T-cell (primary cell): Measurements from ENCODE around the gene EIF4E3. TPM values are rescaled to one million over a fixed set of nuclear protein-coding genes. Genes with fewer than 3 reads are reported as not detected.
A peak's percentile ranks its signal among the peaks of the same experiment; 100 is the strongest.

Source experiments
- ATAC-seq, 4 experiments: fragments of 200-7000 bp in 3 of 4; fragments of 150-1000 bp in 1 of 4; cut with Tn5 transposase; replicated peaks in 1 of 4; 1 replicate in 3 of 4; 2 replicates in 1 of 4; pipeline ENCODE4 v1.10.0; 2021; ENCODE audit warnings: moderate library complexity in 3 of 4, mild to moderate bottlenecking in 2 of 4, moderate number of reproducible peaks in 1 of 4
- CTCF ChIA-PET, 2 donors: fragments of 300-600 bp; sonication (Branson Sonifier 250); formaldehyde crosslinking; loops; one replicate each; lab custom pipeline; 2022; ENCODE audit warnings: antibody characterized with exemption in 2 of 2; lab: Charles Lee
- POLR2A ChIA-PET, 2 donors: fragments of 300-600 bp; sonication (Branson Sonifier 250); formaldehyde crosslinking; loops; one replicate each; lab custom pipeline; 2022; ENCODE audit warnings: antibody characterized with exemption in 2 of 2; lab: Charles Lee
- DNase-seq, 35 experiments: peaks; one replicate each; pipeline versions ENCODE4 v3.0.0 to v3.0.0-alpha.2; 2013 to 2023
- H3K27ac ChIP-seq: one replicate; pipeline ENCODE4 v1.5.1; 2013; ENCODE audit warnings: low read length
- H3K27me3 ChIP-seq, 2 experiments: replicated peaks in 1 of 2; 1 replicate in 1 of 2; 2 replicates in 1 of 2; pipeline versions ENCODE4 v1.6.1 to v1.7.0; 2013; ENCODE audit warnings: low read length in 1 of 2, mixed read lengths in 1 of 2; ENCODE audit not compliant: control insufficient read depth in 2 of 2, insufficient read depth in 2 of 2; ENCODE audit errors: extremely low read depth in 1 of 2
- H3K36me3 ChIP-seq, 2 donors: 1 replicate in 1 of 2; 2 replicates in 1 of 2; pipeline versions ENCODE4 v1.6.1 to v1.7.0; 2013; ENCODE audit warnings: low read length in 1 of 2; ENCODE audit not compliant: control insufficient read depth in 2 of 2, insufficient read depth in 1 of 2; ENCODE audit errors: extremely low read depth in 1 of 2
- H3K4me1 ChIP-seq, 2 experiments: 1 replicate in 1 of 2; 2 replicates in 1 of 2; pipeline versions ENCODE4 v1.6.1 to v1.7.0; 2013; ENCODE audit warnings: low read length in 2 of 2, mixed read lengths in 1 of 2; ENCODE audit not compliant: insufficient read depth in 2 of 2, control insufficient read depth in 1 of 2; ENCODE audit errors: extremely low read depth in 1 of 2
- H3K4me3 ChIP-seq, 2 donors: 1 replicate in 1 of 2; 2 replicates in 1 of 2; pipeline versions ENCODE4 v1.5.1 to v1.7.0; 2013; ENCODE audit warnings: mild to moderate bottlenecking in 2 of 2, low read length in 1 of 2, moderate library complexity in 1 of 2; ENCODE audit not compliant: control insufficient read depth in 1 of 2; ENCODE audit errors: extremely low read depth in 1 of 2
- H3K9me3 ChIP-seq: 2 replicates; pipeline ENCODE4 v1.7.0; 2013
- H3K27ac Mint-ChIP-seq, 2 donors: one replicate each; pipeline ENCODE4 v1.8.0; 2020 to 2021; ENCODE audit warnings: mild to moderate bottlenecking in 2 of 2, mixed read lengths in 2 of 2
- H3K27me3 Mint-ChIP-seq, 2 donors: one replicate each; pipeline ENCODE4 v1.8.0; 2021 to 2022; ENCODE audit warnings: mixed read lengths in 2 of 2
- H3K36me3 Mint-ChIP-seq: one replicate; pipeline ENCODE4 v1.8.0; 2021; ENCODE audit warnings: mixed read lengths
- H3K4me1 Mint-ChIP-seq, 3 donors: one replicate each; pipeline ENCODE4 v1.8.0; 2020 to 2022; ENCODE audit warnings: mixed read lengths in 3 of 3, mild to moderate bottlenecking in 1 of 3
- H3K4me3 Mint-ChIP-seq, 3 donors: one replicate each; pipeline ENCODE4 v1.8.0; 2020 to 2022; ENCODE audit warnings: mild to moderate bottlenecking in 3 of 3, mixed read lengths in 3 of 3, moderate library complexity in 3 of 3
- H3K9me3 Mint-ChIP-seq, 3 donors: one replicate each; pipeline ENCODE4 v1.8.0; 2020 to 2022; ENCODE audit warnings: mixed read lengths in 3 of 3
- WGBS: methylation state at CpG from one replicate; pipeline ENCODE4 v1.1.5; 2013; ENCODE audit warnings: missing lambda C conversion rate; ENCODE audit not compliant: insufficient coverage; 5-methylcytosine and 5-hydroxymethylcytosine counted together
- total RNA-seq, 35 experiments: library from RNA in 6 of 35; stranded (reverse) in 6 of 35; fragments of 120-200 nt in 1 of 35; gene quantifications; one replicate each; pipeline versions ENCODE4 v1.2.1 to v1.2.4 and lab custom pipeline; 2013 to 2026

EIF4E3 gene
- total RNA-seq, 5 donors from 2014 or later (not counting 1 experiment from before 2014, with no cell fraction given) = 32.3 to 62.5 (median 58.6) TPM

DNA sequence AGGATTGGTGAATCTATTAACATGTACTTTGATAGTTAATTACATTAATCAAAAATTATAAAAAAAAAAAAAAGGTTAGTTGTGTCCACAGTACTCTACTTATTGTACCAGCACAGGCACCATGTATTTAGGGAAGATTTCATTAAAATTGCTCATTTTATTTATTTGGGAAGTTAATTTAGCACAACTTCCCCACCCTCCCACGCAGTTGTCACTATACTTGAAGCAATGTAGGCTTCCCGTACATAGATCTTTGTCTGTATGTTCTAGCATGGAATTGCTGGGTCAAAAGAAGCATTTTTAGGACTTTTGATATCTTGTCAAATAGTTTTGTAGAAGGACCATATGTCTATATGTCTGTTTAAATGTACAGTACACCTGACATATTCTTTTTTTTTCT, 32.9 kb upstream of the EIF4E3 start:
- peaks cover 30 to 32% of the 10 kb centered on the region in 2 donors for H3K27me3 Mint-ChIP-seq
- CTCF ChIA-PET = interaction anchor here in 1 of 2 donors (0.6 kb wide), 1 partner anchor 315 kb away, joined by 3 read pairs; no protein-coding TSS in a partner anchor

DNA sequence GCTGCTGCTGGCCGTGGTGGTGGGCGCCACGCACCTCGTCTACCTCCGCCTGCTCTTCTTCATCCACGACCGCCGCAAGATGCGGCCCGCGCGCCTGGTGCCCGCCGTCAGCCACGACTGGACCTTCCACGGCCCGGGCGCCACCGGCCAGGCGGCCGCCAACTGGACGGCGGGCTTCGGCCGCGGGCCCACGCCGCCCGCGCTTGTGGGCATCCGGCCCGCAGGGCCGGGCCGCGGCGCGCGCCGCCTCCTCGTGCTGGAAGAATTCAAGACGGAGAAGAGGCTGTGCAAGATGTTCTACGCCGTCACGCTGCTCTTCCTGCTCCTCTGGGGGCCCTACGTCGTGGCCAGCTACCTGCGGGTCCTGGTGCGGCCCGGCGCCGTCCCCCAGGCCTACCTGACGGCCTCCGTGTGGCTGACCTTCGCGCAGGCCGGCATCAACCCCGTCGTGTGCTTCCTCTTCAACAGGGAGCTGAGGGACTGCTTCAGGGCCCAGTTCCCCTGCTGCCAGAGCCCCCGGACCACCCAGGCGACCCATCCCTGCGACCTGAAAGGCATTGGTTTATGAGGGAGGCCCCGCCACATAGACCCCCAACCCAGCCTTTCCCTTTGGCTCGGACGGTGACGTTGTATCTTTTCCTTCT, 29.5 kb upstream of the EIF4E3 start:
- H3K27ac Mint-ChIP-seq = no peak overlapping the region
- ChIA-PET CTCF (interaction anchor here (0.6 to 0.7 kb wide), 2 partner anchors 9 to 16 kb away, joined by 3 to 7 read pairs; no protein-coding TSS in a partner anchor), POLR2A (interaction anchor here in 1 of 2 donors (0.7 kb wide), 1 partner anchor 56 kb away, joined by 7 read pairs; no protein-coding TSS in a partner anchor)
- Histone ChIP-seq H3K27me3 (peaks cover 3 to 37% of the 10 kb centered on the region in 2 experiments), H3K4me3 (peak overlapping the region in 1 of 2 donors; percentile 65), H3K4me1 (peaks cover 0 to 9% of the 10 kb centered on the region in 2 experiments), H3K36me3 (no peaks in the 10 kb centered on the region), H3K9me3 (no peaks in the 10 kb centered on the region), H3K27ac (no peak overlapping the region)
- no peaks in the 10 kb centered on the region for H3K9me3 Mint-ChIP-seq
- H3K4me1 Mint-ChIP-seq = peaks cover 12 to 13% (median 13%) of the 10 kb centered on the region in 3 donors
- peak overlapping the region; percentile 55 to 80 (median 67) for H3K4me3 Mint-ChIP-seq
- peaks cover 44 to 46% of the 10 kb centered on the region in 2 donors for H3K27me3 Mint-ChIP-seq
- 22% methylated on average over 59 of the region's 65 CpGs for WGBS
- no peaks in the 10 kb centered on the region for H3K36me3 Mint-ChIP-seq
- no peak for ATAC-seq
- no peak for DNase-seq

More for the DNA sequence above, 32.9 kb upstream of the EIF4E3 start:
- WGBS = no CpG with 5 or more reads among the region's 2 CpGs
- Mint-ChIP-seq H3K36me3 (no peaks in the 10 kb centered on the region), H3K4me1 (peaks cover 4 to 7% (median 7%) of the 10 kb centered on the region in 3 donors), H3K27ac (no peak overlapping the region), H3K9me3 (no peaks in the 10 kb centered on the region), H3K4me3 (no peak overlapping the region)
- POLR2A ChIA-PET = no interaction called here
- DNase-seq (no peak), ATAC-seq (no peak)
- Histone ChIP-seq H3K9me3 (no peaks in the 10 kb centered on the region), H3K27me3 (peaks cover under 1 to 28% of the 10 kb centered on the region in 2 experiments), H3K4me3 (no peak overlapping the region), H3K36me3 (no peaks in the 10 kb centered on the region), H3K4me1 (peaks cover 0 to 6% of the 10 kb centered on the region in 2 experiments), H3K27ac (no peak overlapping the region)

DNA sequence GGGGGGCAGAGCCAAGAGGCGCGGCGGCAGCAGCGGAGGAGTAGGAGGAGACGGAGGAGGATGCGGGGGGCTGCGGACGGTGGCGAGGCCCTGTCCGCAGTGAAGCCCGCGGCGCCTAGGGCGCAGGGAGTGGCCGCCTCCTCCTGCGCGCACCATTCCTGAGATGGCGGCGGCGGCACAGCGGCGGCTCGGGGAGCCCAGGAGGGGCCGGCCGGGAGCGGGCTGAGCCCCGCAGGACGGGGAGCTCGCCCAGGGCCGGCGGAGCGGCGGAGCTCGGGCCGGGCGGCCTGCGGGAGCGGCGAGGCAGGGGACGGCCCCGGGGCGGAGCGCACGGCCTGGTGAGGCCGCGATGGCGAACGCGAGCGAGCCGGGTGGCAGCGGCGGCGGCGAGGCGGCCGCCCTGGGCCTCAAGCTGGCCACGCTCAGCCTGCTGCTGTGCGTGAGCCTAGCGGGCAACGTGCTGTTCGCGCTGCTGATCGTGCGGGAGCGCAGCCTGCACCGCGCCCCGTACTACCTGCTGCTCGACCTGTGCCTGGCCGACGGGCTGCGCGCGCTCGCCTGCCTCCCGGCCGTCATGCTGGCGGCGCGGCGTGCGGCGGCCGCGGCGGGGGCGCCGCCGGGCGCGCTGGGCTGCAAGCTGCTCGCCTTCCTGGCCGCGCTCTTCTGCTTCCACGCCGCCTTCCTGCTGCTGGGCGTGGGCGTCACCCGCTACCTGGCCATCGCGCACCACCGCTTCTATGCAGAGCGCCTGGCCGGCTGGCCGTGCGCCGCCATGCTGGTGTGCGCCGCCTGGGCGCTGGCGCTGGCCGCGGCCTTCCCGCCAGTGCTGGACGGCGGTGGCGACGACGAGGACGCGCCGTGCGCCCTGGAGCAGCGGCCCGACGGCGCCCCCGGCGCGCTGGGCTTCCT, 28.8 kb upstream of the EIF4E3 start, which contains the start of gene GPR27:
Gene GPR27, plus strand, starts transcription at position 155 of the 909 bp plus-strand sequence. Its CDS starts 195 bp downstream, at position 350.
- Histone ChIP-seq H3K4me1 (peaks cover 0 to 9% of the 10 kb centered on the region in 2 experiments), H3K4me3 (peak within 1 kb of the TSS in 1 of 2 donors; percentile 65), H3K9me3 (no peaks in the 10 kb centered on the region), H3K27ac (no peak within 1 kb of the TSS), H3K36me3 (no peaks in the 10 kb centered on the region), H3K27me3 (peaks cover 3 to 37% of the 10 kb centered on the region in 2 experiments)
- Mint-ChIP-seq H3K9me3 (no peaks in the 10 kb centered on the region), H3K27me3 (peaks cover 41 to 43% of the 10 kb centered on the region in 2 donors), H3K4me3 (peak within 1 kb of the TSS; percentile 61 to 80 (median 67)), H3K36me3 (no peaks in the 10 kb centered on the region), H3K4me1 (peaks cover 12 to 13% (median 13%) of the 10 kb centered on the region in 3 donors), H3K27ac (no peak within 1 kb of the TSS)
- ChIA-PET POLR2A (interaction anchor here in 1 of 2 donors (0.6 kb wide), 1 partner anchor 38 kb away, joined by 5 read pairs; no protein-coding TSS in a partner anchor), CTCF (no interaction called here)
- ATAC-seq (peak; percentile 64 to 72 (median 67)), DNase-seq (peak in 6 of 35 experiments; percentile 5 to 34 (median 14))
- under 1% methylated on average over 131 of the region's 131 CpGs for WGBS

DNA sequence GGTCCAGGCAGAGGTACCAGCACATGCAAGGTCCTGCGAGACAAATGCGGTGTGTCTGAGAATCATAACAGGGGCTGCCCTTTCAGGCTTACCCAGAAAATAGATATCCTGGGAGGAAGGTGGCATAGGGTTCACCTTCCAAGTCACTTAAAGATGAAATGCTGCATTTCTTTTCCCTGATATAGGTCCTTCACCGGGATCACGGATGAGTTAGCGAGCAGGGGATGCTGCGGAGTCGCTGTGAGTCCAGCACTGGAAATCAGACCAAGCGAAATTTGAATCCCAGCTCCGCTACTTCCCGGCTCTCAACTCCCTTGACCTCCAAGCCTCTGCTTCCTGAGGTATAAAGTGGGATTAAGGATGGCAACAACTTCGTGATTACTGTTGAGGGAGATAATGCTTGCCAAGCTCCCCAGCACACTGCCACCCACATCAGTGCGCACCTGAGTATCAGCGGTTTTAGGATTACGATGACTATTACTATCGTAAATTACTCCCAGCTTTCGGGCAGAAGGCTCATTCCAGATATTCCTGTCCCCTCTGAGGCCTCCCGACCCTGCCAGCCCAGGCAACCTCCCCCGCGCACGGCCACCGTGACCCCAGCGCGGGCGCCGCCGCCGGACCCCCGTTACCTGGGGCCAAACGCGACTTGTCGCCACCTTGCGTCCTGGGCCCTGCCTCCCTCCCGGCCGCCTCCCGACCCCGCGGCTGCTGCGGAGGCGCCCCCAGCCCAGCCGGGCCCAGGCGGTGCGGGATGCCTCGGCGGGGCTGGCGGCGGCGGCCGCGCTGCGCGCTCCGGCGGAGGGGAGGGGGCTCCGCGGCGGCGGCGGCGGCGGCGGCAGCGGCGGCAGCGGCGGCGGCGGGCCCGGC, 27.9 kb upstream of the EIF4E3 start:
- Histone ChIP-seq H3K27me3 (peaks cover 3 to 37% of the 10 kb centered on the region in 2 experiments), H3K4me1 (peaks cover 0 to 9% of the 10 kb centered on the region in 2 experiments), H3K27ac (no peak overlapping the region), H3K4me3 (peak overlapping the region in 1 of 2 donors; percentile 63), H3K9me3 (no peaks in the 10 kb centered on the region), H3K36me3 (no peaks in the 10 kb centered on the region)
- Mint-ChIP-seq H3K9me3 (no peaks in the 10 kb centered on the region), H3K4me1 (peaks cover 12 to 13% (median 13%) of the 10 kb centered on the region in 3 donors), H3K36me3 (no peaks in the 10 kb centered on the region), H3K27me3 (peaks cover 43 to 45% of the 10 kb centered on the region in 2 donors), H3K27ac (no peak overlapping the region), H3K4me3 (peak overlapping the region; percentile 61 to 80 (median 67))
- POLR2A ChIA-PET = interaction anchor here in 1 of 2 donors (0.6 kb wide), 1 partner anchor 37 kb away, joined by 5 read pairs; no protein-coding TSS in a partner anchor
- CTCF ChIA-PET = no interaction called here
- WGBS = 7% methylated on average over 58 of the region's 68 CpGs
- DNase-seq (no peak), ATAC-seq (peak in 3 of 4 experiments; percentile 19 to 49 (median 29))

DNA sequence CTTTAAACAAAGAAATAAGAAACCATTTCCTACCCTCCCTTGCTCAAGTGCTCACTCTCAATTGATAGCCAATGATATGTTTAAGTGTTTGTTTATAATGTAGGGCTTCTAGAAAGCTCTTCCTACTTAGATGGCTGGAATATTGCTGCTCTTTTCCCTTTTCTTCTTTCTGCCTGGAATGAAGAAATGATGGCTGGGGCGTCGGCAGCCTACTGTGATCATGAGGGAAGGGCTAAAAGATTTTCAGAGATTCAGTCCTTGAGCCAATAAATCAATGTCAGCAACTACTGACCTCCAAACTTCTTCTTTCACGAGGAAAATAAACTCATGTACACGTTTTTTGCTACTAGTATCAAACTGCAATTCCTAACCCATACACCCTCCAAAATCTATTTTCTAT, 26.4 kb upstream of the EIF4E3 start:
- POLR2A ChIA-PET = no interaction called here
- DNase-seq (no peak), ATAC-seq (no peak)
- CTCF ChIA-PET = no interaction called here
- Histone ChIP-seq H3K9me3 (no peaks in the 10 kb centered on the region), H3K36me3 (no peaks in the 10 kb centered on the region), H3K27ac (no peak overlapping the region), H3K27me3 (peaks cover 3 to 32% of the 10 kb centered on the region in 2 experiments), H3K4me1 (peaks cover 0 to 9% of the 10 kb centered on the region in 2 experiments), H3K4me3 (no peak overlapping the region)
- H3K4me1 Mint-ChIP-seq = peaks cover 12 to 13% (median 13%) of the 10 kb centered on the region in 3 donors
- 50% methylated on average over 2 of the region's 4 CpGs for WGBS
- no peaks in the 10 kb centered on the region for H3K9me3 Mint-ChIP-seq
- no peak overlapping the region for H3K27ac Mint-ChIP-seq
- peaks cover 37 to 42% of the 10 kb centered on the region in 2 donors for H3K27me3 Mint-ChIP-seq
- H3K4me3 Mint-ChIP-seq = no peak overlapping the region
- no peaks in the 10 kb centered on the region for H3K36me3 Mint-ChIP-seq
